T-cell (primary cell): ENCODE results near the gene CNDP2. TPM values are rescaled to one million over a fixed set of nuclear protein-coding genes. Genes with fewer than 3 reads are reported as not detected.

Source experiments
- ATAC-seq, 4 experiments: fragments of 200-7000 bp in 3 of 4; fragments of 150-1000 bp in 1 of 4; cut with Tn5 transposase; replicated peaks in 1 of 4; 1 replicate in 3 of 4; 2 replicates in 1 of 4; pipeline ENCODE4 v1.10.0; 2021; ENCODE audit warnings: moderate library complexity in 3 of 4, mild to moderate bottlenecking in 2 of 4, moderate number of reproducible peaks in 1 of 4
- CTCF ChIA-PET, 2 donors: fragments of 300-600 bp; sonication (Branson Sonifier 250); formaldehyde crosslinking; loops; one replicate each; lab custom pipeline; 2022; ENCODE audit warnings: antibody characterized with exemption in 2 of 2; lab: Charles Lee
- POLR2A ChIA-PET, 2 donors: fragments of 300-600 bp; sonication (Branson Sonifier 250); formaldehyde crosslinking; loops; one replicate each; lab custom pipeline; 2022; ENCODE audit warnings: antibody characterized with exemption in 2 of 2; lab: Charles Lee
- DNase-seq, 35 experiments: peaks; one replicate each; pipeline versions ENCODE4 v3.0.0 to v3.0.0-alpha.2; 2013 to 2023
- H3K27ac ChIP-seq: one replicate; pipeline ENCODE4 v1.5.1; 2013; ENCODE audit warnings: low read length
- H3K27me3 ChIP-seq, 2 experiments: replicated peaks in 1 of 2; 1 replicate in 1 of 2; 2 replicates in 1 of 2; pipeline versions ENCODE4 v1.6.1 to v1.7.0; 2013; ENCODE audit warnings: low read length in 1 of 2, mixed read lengths in 1 of 2; ENCODE audit not compliant: control insufficient read depth in 2 of 2, insufficient read depth in 2 of 2; ENCODE audit errors: extremely low read depth in 1 of 2
- H3K36me3 ChIP-seq, 2 donors: 1 replicate in 1 of 2; 2 replicates in 1 of 2; pipeline versions ENCODE4 v1.6.1 to v1.7.0; 2013; ENCODE audit warnings: low read length in 1 of 2; ENCODE audit not compliant: control insufficient read depth in 2 of 2, insufficient read depth in 1 of 2; ENCODE audit errors: extremely low read depth in 1 of 2
- H3K4me1 ChIP-seq, 2 experiments: 1 replicate in 1 of 2; 2 replicates in 1 of 2; pipeline versions ENCODE4 v1.6.1 to v1.7.0; 2013; ENCODE audit warnings: low read length in 2 of 2, mixed read lengths in 1 of 2; ENCODE audit not compliant: insufficient read depth in 2 of 2, control insufficient read depth in 1 of 2; ENCODE audit errors: extremely low read depth in 1 of 2
- H3K4me3 ChIP-seq, 2 donors: 1 replicate in 1 of 2; 2 replicates in 1 of 2; pipeline versions ENCODE4 v1.5.1 to v1.7.0; 2013; ENCODE audit warnings: mild to moderate bottlenecking in 2 of 2, low read length in 1 of 2, moderate library complexity in 1 of 2; ENCODE audit not compliant: control insufficient read depth in 1 of 2; ENCODE audit errors: extremely low read depth in 1 of 2
- H3K9me3 ChIP-seq: 2 replicates; pipeline ENCODE4 v1.7.0; 2013
- H3K27ac Mint-ChIP-seq, 2 donors: one replicate each; pipeline ENCODE4 v1.8.0; 2020 to 2021; ENCODE audit warnings: mild to moderate bottlenecking in 2 of 2, mixed read lengths in 2 of 2
- H3K27me3 Mint-ChIP-seq, 2 donors: one replicate each; pipeline ENCODE4 v1.8.0; 2021 to 2022; ENCODE audit warnings: mixed read lengths in 2 of 2
- H3K36me3 Mint-ChIP-seq: one replicate; pipeline ENCODE4 v1.8.0; 2021; ENCODE audit warnings: mixed read lengths
- H3K4me1 Mint-ChIP-seq, 3 donors: one replicate each; pipeline ENCODE4 v1.8.0; 2020 to 2022; ENCODE audit warnings: mixed read lengths in 3 of 3, mild to moderate bottlenecking in 1 of 3
- H3K4me3 Mint-ChIP-seq, 3 donors: one replicate each; pipeline ENCODE4 v1.8.0; 2020 to 2022; ENCODE audit warnings: mild to moderate bottlenecking in 3 of 3, mixed read lengths in 3 of 3, moderate library complexity in 3 of 3
- H3K9me3 Mint-ChIP-seq, 3 donors: one replicate each; pipeline ENCODE4 v1.8.0; 2020 to 2022; ENCODE audit warnings: mixed read lengths in 3 of 3
- WGBS: methylation state at CpG from one replicate; pipeline ENCODE4 v1.1.5; 2013; ENCODE audit warnings: missing lambda C conversion rate; ENCODE audit not compliant: insufficient coverage; 5-methylcytosine and 5-hydroxymethylcytosine counted together
- total RNA-seq, 35 experiments: library from RNA in 6 of 35; stranded (reverse) in 6 of 35; fragments of 120-200 nt in 1 of 35; gene quantifications; one replicate each; pipeline versions ENCODE4 v1.2.1 to v1.2.4 and lab custom pipeline; 2013 to 2026

Gene CNDP2
- total RNA-seq, 5 donors from 2014 or later (not counting 1 experiment from before 2014, with no cell fraction given) = 113 to 150 (median 137) TPM

DNA sequence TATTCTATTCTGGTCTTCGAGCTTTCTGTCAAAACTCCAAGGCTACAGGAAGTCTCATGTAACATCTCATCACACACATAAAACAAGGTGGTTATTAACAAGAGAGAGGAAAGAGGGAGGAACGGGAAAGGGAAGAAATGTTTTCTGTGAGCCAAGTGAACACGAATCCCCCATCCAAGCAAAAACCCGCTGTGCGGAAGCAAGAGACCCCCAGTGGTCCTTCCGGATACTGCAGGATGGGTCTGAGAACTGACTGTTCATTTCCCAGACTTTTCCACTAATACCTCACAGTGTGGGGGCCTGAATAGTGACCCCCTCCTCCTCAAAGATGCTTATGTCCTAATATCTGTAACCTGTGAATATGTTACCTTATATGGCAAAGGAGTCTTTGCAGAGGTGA lies 20.0 kb upstream of the CNDP2 start:
- Histone ChIP-seq H3K27ac (no peak overlapping the region), H3K36me3 (no peaks in the 10 kb centered on the region), H3K9me3 (no peaks in the 10 kb centered on the region), H3K4me1 (no peaks in the 10 kb centered on the region), H3K27me3 (peaks cover 0 to 13% of the 10 kb centered on the region in 2 experiments), H3K4me3 (no peak overlapping the region)
- DNase-seq = no peak
- Mint-ChIP-seq H3K4me3 (no peak overlapping the region), H3K36me3 (no peaks in the 10 kb centered on the region), H3K4me1 (no peaks in the 10 kb centered on the region), H3K9me3 (no peaks in the 10 kb centered on the region), H3K27me3 (peaks cover 0 to 6% of the 10 kb centered on the region in 2 donors), H3K27ac (no peak overlapping the region)
- POLR2A ChIA-PET = no interaction called here
- no CpG with 5 or more reads among the region's 6 CpGs for WGBS
- CTCF ChIA-PET = interaction anchor here in 1 of 2 donors (1.0 kb wide), 1 partner anchor 123 kb away, joined by 3 read pairs; no protein-coding TSS in a partner anchor
- ATAC-seq = no peak

- Histone ChIP-seq H3K27me3 (peaks cover 0 to 18% of the 10 kb centered on the region in 2 experiments), H3K4me3 (no peak overlapping the region), H3K4me1 (no peaks in the 10 kb centered on the region), H3K27ac (no peak overlapping the region), H3K9me3 (no peaks in the 10 kb centered on the region), H3K36me3 (no peaks in the 10 kb centered on the region)
- CTCF ChIA-PET = no interaction called here
- no peak overlapping the region for H3K27ac Mint-ChIP-seq
- POLR2A ChIA-PET = no interaction called here
- 62% methylated on average over 8 of the region's 8 CpGs for WGBS
- no peaks in the 10 kb centered on the region for H3K9me3 Mint-ChIP-seq
- H3K4me1 Mint-ChIP-seq = no peaks in the 10 kb centered on the region
- H3K27me3 Mint-ChIP-seq = peaks cover 0 to 8% of the 10 kb centered on the region in 2 donors
- DNase-seq (no peak), ATAC-seq (no peak)
- H3K4me3 Mint-ChIP-seq = no peak overlapping the region
- no peaks in the 10 kb centered on the region for H3K36me3 Mint-ChIP-seq
These were observed 18.4 kb upstream of the CNDP2 start for GRCh38 chr18:74477771-74478170.

DNA sequence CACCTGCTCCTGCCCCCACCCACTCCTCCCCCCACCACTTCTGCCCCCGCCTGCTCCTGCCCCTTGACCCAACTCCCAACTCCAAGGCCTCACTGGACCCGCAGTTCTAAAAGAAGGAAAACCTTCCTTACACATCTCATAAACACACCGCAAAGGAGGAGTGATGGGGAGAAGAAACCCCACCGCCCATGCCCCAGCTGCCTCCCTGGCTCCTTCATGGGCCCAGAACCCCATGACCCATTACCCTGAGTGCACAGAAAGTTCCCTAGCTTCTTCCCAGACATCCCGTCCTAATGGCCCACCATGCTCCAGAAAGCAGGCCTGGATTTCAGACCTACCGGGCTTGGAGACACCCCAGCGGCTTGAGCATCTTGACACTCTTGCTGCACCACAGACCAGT lies 17.8 kb upstream of the CNDP2 start:
- H3K4me3 Mint-ChIP-seq = no peak overlapping the region
- no peaks in the 10 kb centered on the region for H3K9me3 ChIP-seq
- no peaks in the 10 kb centered on the region for H3K4me1 ChIP-seq
- ATAC-seq (no peak), DNase-seq (no peak)
- no peaks in the 10 kb centered on the region for H3K36me3 ChIP-seq
- H3K9me3 Mint-ChIP-seq = no peaks in the 10 kb centered on the region
- WGBS = 88% methylated on average over 3 of the region's 7 CpGs
- H3K4me1 Mint-ChIP-seq = no peaks in the 10 kb centered on the region
- peaks cover 0 to 20% of the 10 kb centered on the region in 2 experiments for H3K27me3 ChIP-seq
- ChIA-PET POLR2A (no interaction called here), CTCF (interaction anchor here in 1 of 2 donors (0.9 kb wide), 1 partner anchor 125 kb away, joined by 9 read pairs; no protein-coding TSS in a partner anchor)
- no peak overlapping the region for H3K27ac Mint-ChIP-seq
- H3K4me3 ChIP-seq = no peak overlapping the region
- no peaks in the 10 kb centered on the region for H3K36me3 Mint-ChIP-seq
- H3K27me3 Mint-ChIP-seq = peaks cover 0 to 9% of the 10 kb centered on the region in 2 donors
- no peak overlapping the region for H3K27ac ChIP-seq

GRCh38 chr18:74478880-74479279 lies 17.3 kb upstream of the CNDP2 start:
- Histone ChIP-seq H3K4me3 (no peak overlapping the region), H3K27ac (no peak overlapping the region), H3K36me3 (no peaks in the 10 kb centered on the region), H3K4me1 (no peaks in the 10 kb centered on the region), H3K27me3 (peaks cover 0 to 20% of the 10 kb centered on the region in 2 experiments), H3K9me3 (no peaks in the 10 kb centered on the region)
- no peak for DNase-seq
- Mint-ChIP-seq H3K27me3 (peaks cover 0 to 9% of the 10 kb centered on the region in 2 donors), H3K27ac (no peak overlapping the region), H3K36me3 (no peaks in the 10 kb centered on the region), H3K4me1 (no peaks in the 10 kb centered on the region), H3K9me3 (no peaks in the 10 kb centered on the region), H3K4me3 (no peak overlapping the region)
- 72% methylated on average over 5 of the region's 6 CpGs for WGBS
- no peak for ATAC-seq
- ChIA-PET CTCF (interaction anchor here in 1 of 2 donors (0.9 kb wide), 1 partner anchor 126 kb away, joined by 9 read pairs; no protein-coding TSS in a partner anchor), POLR2A (no interaction called here)

GRCh38 chr18:74479486-74480148 lies 16.5 kb upstream of the CNDP2 start:
- Mint-ChIP-seq H3K27ac (no peak overlapping the region), H3K4me3 (no peak overlapping the region), H3K36me3 (no peaks in the 10 kb centered on the region), H3K4me1 (peaks cover 2 to 3% (median 2%) of the 10 kb centered on the region in 3 donors), H3K9me3 (no peaks in the 10 kb centered on the region), H3K27me3 (peaks cover 0 to 9% of the 10 kb centered on the region in 2 donors)
- 84% methylated on average over 6 of the region's 16 CpGs for WGBS
- ChIA-PET POLR2A (no interaction called here), CTCF (no interaction called here)
- H3K27ac ChIP-seq = no peak overlapping the region
- H3K4me1 ChIP-seq = peaks cover 0 to 3% of the 10 kb centered on the region in 2 experiments
- H3K4me3 ChIP-seq = no peak overlapping the region
- H3K9me3 ChIP-seq = no peaks in the 10 kb centered on the region
- H3K36me3 ChIP-seq = no peaks in the 10 kb centered on the region
- H3K27me3 ChIP-seq = peaks cover 0 to 20% of the 10 kb centered on the region in 2 experiments
- no peak for ATAC-seq
- DNase-seq = no peak

GRCh38 chr18:74480149-74480651 lies 16.0 kb upstream of the CNDP2 start:
- POLR2A ChIA-PET = no interaction called here
- no peak for ATAC-seq
- CTCF ChIA-PET = no interaction called here

More at GRCh38 chr18:74480149-74480651, 16.0 kb upstream of the CNDP2 start:
- no peak for DNase-seq
- H3K36me3 ChIP-seq = no peaks in the 10 kb centered on the region
- no peak overlapping the region for H3K27ac Mint-ChIP-seq
- no peaks in the 10 kb centered on the region for H3K9me3 ChIP-seq
- H3K4me1 Mint-ChIP-seq = peaks cover 6 to 7% (median 7%) of the 10 kb centered on the region in 3 donors
- H3K4me3 Mint-ChIP-seq = no peak overlapping the region
- peaks cover 0 to 17% of the 10 kb centered on the region in 2 experiments for H3K27me3 ChIP-seq
- no peak overlapping the region for H3K4me3 ChIP-seq
- 73% methylated on average over 4 of the region's 7 CpGs for WGBS
- H3K9me3 Mint-ChIP-seq = no peaks in the 10 kb centered on the region
- peaks cover 0 to 10% of the 10 kb centered on the region in 2 donors for H3K27me3 Mint-ChIP-seq
- H3K36me3 Mint-ChIP-seq = no peaks in the 10 kb centered on the region
- peaks cover 0 to 4% of the 10 kb centered on the region in 2 experiments for H3K4me1 ChIP-seq
- no peak overlapping the region for H3K27ac ChIP-seq
